NCI-H2227 (cell line): ENCODE measurements around the gene LOC101059915.

Experiments used
- DNase-seq: peaks from one replicate; lab custom pipeline; 2025; ENCODE audit not compliant: unreplicated experiment; lab: John Stamatoyannopoulos, UW

Gene LOC101059915

GRCh38 chrX:71667328-71668247, at the start of gene LOC101059915:
Gene LOC101059915, plus strand, starts transcription at chrX:71667546.
- peak; percentile 52 for DNase-seq

GRCh38 chrX:71617742-71618141, 49.6 kb upstream of the LOC101059915 start:
- DNase-seq = no peak

DNA sequence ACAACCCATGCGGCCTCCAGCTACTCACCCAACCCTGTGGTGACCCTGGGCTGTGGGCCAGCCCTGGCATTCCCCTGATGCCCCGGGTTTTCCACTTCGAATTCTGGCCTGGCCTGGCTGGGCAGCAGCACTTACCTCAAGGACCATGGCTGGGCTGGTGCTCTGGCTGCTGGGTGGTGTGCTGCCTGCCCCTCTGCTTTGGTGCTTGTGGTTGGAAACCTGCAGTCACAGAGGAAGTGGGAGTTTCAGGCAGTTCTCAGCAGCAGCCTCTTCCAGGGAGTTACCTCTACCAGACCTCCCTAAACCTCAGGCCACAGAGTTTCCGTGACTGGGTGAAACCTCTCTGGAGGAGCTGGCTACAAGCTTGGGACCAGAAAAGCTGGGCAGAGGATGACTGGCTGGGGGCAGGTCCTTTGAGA, 49.0 kb upstream of the LOC101059915 start, which contains the start of gene CXCR3:
CXCR3 (minus strand) TSS at position 209 of the 419 bp plus-strand sequence; CDS start at position 147, 62 bp downstream.
- DNase-seq = no peak

DNA sequence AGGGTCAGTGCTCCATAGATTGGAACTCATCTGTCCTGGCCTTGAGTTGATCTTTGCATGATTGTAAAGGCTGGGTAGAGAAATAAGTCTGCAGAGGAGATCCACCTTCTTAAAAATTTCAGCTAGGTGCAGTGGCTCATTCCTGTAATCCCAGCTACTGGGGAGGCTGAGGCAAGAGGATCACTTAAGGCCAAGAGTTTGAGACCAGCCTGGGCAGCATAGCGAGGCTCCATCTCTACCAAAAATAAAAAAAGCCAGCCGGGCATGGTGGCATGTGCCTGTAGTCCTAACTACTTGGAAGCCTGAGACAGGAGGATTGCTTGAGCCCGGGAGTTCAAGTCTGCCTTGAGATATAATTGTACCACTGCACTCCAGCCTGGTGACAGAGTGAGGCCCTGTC, 48.6 kb upstream of the LOC101059915 start:
- no peak for DNase-seq

- DNase-seq = no peak
Measured at GRCh38 chrX:71619193-71619592, 48.2 kb upstream of the LOC101059915 start.

GRCh38 chrX:71619986-71620385, 47.4 kb upstream of the LOC101059915 start:
- DNase-seq = no peak

DNA sequence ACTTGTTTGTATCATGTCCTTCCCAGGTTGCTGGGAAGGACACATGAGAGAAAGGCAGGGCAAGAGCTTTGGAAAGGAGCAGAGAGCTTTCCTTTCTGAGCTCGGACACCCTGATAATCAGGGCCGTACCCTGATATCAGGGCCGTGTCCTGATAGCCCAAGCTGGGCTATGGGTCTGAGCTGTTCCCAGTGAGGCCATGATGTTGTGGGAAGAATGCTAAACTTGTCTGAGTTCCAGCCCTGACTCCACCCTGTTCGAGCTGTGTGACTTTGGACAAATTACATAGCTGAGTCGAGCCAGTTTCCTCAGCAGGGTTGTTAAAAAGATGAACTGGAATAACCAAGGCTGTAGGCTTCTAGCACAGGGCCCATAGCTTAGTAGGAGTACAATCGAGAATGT, 45.7 kb upstream of the LOC101059915 start:
- DNase-seq = no peak

DNA sequence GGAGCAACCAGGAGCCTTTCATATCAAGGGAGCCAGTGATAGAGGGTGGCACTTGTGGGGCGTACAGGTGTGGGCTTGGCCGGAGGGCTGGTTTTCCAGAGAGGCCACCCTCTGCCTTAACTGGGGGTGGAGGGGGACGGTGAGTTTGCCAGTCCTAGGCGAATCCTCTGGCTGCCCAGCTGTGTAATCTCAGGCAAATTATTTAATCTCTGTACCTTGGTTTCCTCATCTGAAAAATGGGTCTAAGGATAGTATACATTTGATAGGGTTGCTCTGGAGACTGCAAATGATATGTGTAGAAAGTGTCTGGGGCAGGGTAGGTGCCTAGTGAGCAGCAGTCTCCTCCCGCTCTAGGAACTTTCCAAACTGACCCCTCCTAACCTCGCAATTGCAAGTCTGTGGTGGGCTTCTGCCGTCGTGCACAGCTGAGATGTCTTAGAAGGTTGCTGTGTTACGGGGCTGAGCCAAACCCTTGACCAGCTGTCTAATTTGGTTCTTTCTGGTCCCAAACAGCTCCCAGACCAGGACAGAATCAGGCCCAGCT, 45.2 kb upstream of the LOC101059915 start:
- DNase-seq = no peak

- DNase-seq = peak; percentile 22
Measured at GRCh38 chrX:71622576-71623450, 44.5 kb upstream of the LOC101059915 start.

GRCh38 chrX:71623714-71624113, 43.6 kb upstream of the LOC101059915 start:
- no peak for DNase-seq

DNA sequence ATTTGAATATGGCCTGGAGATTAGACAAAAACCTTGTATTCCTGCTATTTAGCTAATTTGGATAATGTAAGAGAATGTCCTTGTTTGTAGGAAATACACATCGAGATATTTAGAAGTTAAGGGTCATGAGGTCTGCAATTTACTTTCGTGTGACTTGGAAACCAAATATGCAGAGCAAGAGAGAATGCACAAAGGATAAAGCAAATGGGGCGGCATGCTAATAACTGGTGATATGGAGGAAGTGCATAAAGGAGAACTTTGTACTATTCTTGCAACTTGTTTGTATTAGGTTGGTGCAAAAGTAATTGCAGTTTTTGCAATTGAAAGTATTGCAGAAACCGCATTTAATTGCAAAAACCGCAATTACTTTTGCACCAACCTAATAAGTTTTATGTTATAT, 41.9 kb upstream of the LOC101059915 start:
- no peak for DNase-seq

DNA sequence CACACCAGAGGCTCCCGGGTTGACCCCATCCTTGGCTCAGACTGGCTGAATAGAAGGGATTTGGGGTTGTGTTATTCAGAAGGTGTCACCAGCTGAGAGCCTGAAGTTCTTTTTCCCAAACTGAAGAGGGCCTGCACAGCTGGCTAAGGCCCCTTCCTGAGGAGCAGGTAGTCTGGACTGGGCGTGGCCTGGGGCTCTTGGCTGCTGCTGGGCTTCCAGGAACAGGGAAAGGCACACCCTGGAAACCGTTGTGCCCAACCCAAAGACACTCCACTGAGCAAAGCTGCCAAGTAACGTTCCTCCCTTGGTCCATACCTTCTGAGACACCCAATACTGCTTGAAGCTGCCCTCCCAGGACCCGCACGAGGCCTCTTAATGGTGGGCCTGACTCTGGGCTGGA, 40.8 kb upstream of the LOC101059915 start:
- DNase-seq = no peak

DNA sequence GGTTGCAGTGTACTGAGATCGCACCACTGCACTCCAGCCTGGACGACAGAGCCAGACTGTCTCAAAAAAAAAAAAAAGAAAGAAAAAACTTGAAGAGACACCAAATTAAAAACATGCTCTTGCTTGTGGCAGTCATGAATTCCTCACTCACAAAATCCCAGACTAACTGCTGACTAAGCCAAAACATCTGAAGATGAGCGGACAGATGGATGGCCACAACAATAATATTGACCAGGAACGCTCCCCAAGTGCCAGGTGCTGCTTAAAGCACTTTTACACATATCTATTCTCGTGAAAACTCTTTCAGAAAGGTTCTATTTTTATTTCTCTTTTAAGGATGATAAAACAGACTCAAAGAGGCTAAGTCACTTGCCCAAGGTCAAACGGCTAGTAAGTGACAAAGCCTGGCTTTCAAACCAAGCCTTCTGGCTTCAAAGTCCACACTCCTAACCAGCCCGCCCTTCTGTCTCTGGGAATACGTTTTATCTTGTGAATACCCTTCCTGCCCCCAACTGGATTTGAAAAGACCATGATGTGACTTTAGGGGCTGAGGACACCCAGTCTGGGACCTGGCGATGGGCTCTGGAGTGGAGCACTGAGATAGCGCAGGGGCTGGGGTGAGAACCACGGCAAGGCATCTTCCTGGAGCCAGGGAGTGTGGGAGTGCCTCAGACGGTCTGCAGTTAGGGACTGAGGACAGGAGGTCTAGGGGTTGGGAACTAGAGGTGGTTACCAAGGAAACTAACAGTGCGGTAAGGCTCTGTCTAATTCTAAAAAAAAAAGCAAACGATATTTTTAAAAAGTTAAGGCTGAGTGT, 39.5 kb upstream of the LOC101059915 start:
- no peak for DNase-seq

GRCh38 chrX:71629467-71629866, 37.9 kb upstream of the LOC101059915 start:
- DNase-seq = no peak

DNA sequence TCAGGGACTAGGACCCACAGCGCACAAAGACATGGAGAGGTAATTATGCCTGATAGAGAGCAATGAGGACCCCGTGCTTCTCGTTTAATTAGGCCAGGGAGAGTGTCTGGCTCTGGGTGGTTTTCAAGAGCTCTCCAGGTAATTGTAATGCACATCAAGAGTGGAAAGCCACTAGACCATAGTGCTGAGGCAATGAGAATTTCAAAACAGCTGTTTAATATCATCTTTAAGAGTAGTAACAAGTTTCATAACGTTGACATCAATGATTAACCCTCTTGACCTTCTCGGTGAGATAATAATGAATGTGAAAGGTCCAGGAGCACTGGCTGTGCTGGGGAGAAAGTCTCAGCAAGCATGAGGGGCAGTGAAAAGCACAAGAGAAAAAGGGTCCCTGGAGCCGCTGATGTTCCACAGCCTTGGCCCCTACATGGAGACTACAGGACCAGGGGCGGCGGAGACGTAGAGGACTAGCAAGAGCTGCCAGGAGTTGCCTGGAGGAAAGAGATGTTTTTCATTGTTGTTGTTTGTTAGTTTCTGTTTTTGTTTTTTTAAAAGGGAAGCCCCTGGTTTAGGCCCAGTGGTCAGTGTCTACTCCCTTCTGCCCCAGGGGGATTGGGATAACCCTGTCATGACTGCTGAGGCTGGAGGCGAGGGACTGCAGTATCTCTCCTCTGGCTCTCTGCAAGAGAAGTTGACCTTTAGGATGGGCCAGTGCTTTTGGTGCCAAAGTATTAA, 34.3 kb upstream of the LOC101059915 start:
- peak; percentile 62 for DNase-seq

- no peak for DNase-seq
Measured at GRCh38 chrX:71634366-71634765, 33.0 kb upstream of the LOC101059915 start.

DNA sequence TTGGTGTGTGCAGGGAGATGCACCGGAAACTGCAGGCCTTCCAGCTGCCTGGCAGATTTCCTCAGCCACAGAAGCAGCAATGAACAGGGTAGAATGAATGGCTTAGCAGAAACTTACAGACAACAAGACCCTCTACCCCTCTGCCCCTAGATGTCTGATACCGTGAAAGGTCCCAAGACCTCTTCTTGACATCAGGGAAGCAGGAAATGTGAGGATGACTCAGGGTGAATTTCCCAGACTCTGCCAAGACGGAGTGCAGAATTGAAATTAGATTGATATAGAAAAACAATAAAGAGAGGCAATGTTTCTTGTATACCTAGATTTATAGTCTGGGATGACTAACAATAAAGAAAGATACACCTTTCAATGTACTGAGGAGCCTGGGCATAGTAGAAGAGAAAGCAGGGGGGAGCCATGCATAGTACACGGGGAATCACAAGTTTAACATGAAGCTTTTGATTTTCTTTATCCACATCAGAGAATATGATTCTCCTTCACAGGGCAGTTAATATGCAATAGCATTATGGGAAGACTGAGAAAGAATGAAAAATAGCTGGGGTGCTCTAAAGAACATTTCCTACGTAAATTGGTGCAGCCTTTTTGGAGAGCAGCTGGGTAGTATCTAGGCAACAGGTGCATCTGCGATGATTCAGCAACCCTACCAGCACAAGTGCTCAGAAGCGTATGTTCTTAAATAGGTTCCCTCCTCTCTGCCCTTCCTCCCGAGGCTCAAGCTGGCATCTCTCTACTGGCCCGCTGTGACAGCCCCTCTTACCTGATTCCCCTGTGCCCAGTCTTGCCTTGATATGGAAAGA, 30.7 kb upstream of the LOC101059915 start:
- DNase-seq = no peak

DNA sequence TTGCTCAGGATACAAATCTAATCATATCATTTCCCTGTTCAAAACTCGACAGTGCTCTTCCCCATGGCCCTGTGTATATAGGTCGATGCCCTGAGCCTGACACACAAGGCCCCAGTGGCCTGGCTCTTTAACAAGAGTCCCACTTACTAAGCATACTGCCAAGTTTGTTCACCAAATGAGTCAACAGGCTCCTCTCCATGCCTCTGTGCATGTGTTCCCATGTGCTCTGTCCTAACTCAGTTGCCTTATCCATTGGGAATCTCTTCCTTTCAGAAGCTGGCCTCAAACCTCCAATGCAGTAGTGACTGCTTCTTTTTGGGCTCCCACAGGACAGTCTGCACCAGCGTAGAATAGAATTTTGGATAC, 30.1 kb upstream of the LOC101059915 start:
- no peak for DNase-seq

DNA sequence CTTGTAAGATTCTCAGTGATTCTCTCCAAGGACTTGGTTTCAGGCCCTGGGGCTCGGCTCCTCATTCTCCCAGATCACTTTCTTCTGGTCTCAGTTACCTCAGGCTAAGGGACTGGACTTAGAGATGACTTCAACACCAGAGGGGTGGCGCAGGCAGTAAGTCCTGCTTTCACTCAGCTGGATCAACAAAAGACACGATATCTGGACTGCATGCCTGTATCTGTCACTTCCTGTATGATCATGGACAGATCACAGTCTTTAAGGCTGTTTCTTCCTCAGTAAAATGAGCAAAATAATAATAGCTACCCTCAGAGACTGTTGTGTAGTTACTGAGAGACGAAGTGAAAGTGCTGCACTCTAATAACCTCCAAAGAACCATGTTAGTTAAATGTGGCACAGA, 29.5 kb upstream of the LOC101059915 start:
- DNase-seq = no peak
